NCI-H1105 (cell line): ENCODE results near the gene ANKRD22.

ENCODE experiments used
- DNase-seq: peaks from one replicate; lab custom pipeline; 2025; lab: John Stamatoyannopoulos, UW

ANKRD22 gene

DNA sequence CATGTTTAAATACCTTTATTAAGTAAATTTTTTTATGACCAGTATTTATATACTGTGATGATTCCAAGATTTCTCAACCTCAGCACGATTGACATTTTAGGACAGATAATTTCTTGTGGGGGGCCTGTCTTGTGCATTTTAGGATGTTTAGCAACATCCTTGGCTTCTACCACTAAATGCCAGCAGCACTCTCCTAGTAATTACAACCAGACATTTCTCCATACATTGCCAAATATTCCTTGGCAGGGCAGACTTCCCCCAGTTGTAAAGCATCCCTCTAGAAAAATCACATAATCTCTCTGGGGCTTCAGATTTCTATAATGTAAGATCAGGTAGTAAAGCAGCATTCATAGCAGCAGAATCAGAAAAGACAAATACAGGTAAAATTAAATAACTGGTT is 56.9 kb downstream of the ANKRD22 start:
- DNase-seq, result no peak

DNA sequence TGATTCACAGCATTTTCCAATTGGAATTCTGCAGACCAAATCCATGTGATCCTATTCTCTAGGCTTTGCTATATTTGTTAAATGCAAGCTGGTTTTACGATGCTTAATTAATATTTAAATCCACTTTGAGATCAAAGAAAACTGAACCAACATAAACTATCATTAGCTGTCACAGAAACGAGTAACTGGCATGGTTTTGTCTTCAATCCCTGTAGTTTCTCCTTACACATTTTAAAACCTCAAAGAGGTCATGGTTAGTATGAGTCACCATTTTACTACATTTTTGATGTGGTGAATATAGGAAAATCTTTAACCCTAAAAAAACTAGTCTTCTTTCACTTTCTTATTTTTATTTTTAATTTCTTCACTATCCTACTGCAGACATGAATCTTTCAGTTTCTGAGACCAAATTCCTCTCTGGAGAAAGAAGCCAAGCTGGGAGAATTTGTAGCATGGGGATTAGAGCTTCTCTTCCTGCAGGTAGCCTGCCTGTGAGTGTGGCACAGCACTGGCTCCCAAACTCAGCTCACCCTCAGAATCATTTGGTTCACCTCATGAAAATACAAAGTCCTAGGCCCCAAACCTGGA is 57.8 kb downstream of the ANKRD22 start:
- no peak for DNase-seq

DNA sequence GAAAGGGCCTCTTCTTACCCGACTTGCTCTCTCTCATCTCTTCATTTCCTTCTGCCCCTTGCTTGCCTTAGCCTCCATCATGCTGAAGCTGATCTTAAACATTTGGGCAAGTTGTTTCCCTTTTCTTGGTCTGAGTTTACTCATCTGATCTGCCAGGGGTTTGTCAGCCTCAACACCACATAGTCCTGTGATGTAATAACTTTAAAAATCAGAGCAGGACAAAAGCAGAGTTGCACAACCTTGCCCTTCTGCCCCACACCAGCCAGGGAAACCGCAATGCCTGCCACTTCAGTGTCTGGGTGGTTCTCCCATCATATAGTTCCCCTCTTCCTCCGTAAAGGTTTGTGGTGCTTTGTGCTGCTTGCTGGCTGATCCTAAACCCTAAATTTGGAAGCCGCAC is 59.0 kb downstream of the ANKRD22 start:
- DNase-seq, result no peak

DNA sequence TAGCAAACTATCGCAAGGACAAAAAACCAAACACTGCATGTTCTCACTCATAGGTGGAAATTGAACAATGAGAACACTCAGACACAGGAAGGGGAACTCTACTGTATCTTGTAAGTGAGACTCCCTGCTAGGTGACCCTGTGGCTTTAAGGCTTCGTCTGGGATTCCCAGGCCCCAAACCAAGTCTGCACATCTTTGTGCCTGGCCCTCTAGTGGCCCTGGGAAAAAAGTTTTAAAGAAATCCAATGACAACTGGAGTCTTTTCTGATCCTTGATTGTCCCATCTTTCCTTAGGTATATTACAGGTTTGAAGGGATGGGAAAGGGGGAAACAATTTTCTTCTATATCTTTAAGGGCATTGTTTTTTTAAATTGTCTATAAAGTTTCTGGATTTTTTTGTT is 59.7 kb downstream of the ANKRD22 start:
- peak; percentile 1 for DNase-seq

DNA sequence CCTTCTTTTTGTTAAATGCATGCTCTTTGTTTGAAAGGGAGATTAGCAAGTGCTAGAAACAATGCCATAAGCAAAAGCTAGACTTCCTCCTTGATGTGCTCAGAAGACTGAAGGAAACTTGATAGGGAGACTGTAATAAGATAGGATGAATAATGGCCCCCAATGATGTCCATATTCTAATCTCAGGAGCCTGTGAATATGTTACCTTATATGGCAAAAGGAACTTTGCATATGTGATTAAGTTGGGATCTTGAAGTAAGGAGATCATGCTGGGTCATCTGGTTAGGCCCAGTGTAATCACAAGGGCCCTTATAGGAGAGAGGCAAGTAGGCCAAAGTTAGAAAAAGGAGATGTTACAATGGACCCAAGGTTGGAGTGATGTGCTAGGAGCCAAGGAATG is 62.7 kb downstream of the ANKRD22 start:
- no peak for DNase-seq

DNA sequence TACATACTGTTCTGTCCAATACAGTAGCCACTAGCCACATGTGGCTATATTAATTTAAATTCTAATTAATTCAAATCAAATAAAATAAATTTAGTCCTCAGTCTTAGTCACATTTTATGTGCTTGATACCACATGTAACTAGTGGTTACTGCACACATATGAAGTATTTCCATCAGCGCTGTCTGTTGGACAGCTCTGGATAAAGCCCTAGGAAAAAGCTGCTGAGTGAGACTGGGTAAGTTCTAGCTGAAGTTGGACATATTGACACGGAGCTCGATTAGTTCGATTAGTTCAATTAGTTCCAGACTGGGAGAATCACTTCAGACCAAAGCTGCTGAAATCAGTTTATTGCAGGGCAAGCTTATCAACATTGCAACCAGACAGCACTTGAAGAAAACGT is 64.2 kb downstream of the ANKRD22 start:
- no peak for DNase-seq

DNA sequence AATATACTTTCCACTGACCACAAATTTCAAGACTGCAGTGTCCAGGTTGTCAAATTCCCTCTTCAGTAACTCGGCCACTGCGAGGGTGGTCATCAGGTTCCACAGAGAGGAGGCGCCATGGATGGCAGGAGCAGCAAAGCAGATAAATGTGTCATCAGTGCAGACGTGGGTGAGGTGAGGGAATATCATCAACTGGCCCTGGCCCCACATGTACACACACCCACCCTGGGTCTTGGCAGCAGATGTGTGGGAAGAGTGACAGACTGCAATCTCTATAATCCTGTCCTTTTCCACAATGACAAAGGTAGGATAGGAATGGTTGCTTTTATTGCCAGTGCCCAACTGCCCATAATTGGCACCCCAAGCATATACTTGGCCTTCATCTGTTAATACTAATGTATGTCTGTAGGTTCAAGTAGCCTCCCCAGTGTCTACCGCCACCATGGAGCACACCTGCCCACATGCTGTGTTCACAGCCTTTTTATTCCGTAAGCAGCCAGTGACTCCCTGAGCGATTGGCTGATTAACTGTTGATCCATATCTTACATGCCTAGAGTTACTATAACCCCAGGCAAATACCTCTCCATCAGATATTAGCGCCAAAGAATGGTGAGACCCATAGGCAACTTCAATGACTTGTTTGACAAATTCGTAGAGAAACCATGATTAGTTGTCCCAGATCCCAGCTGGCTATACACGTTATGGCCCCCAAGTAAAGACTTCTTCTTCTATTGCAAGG is 65.4 kb downstream of the ANKRD22 start:
- no peak for DNase-seq

DNA sequence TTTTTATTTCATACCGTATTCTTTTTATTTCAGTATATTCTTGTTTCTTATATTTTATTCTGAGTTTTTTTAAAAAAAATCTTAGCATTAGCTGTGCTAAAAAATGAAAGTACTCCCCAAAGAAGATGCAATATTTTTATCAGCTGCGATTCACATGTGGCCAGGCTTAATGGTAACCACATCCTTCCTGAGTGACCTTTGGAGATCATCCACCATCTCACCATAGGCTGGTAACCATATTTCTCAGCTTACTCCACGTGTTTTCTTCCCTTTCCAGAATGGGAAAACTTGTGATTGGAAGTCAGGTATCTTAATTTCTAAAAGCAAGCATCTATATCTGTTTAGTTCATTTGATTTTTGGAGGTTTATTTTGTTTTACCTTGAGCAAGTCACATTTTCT is 67.9 kb downstream of the ANKRD22 start:
- DNase-seq, result no peak

DNA sequence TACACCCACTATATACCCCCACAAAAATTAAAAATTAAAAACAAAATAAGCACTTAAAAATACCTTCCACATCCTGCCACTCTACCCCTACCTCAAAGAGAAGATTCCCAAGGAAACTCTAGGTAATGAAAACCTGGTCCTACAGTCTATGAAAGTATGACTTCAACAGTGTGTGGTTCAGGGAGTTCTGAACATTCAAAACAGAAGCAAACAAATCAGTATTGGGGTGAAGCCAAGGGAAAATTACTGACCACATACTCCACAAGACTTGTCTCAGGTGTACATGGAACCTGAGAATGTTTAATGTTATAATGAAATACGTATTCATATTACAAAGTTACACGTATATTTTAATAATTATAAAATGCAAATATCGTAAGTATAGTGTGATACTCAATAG is 69.4 kb downstream of the ANKRD22 start:
- DNase-seq, result no peak

DNA sequence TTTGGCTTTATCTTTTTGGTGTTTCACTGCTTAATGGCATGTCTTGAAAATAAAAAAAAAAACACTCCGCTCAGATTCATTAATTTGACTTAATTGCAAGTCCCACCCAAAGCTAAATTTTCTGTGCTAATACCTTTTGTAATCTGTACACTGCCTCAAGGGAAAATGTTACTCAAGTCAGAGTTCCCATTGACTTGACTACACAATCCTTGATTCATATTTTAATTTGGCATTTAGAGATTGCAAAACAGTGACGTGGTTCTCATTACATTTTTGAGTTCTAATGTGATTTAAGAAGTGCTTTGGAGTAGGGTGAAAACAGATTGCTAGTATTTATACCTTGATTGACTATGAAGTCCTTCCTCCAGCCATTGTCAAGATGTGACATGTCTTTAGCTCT is 70.4 kb downstream of the ANKRD22 start:
- no peak for DNase-seq
